Activated T-cell treated with anti-CD3 and anti-CD28 coated beads, Interleukin-2, amount 50 U/mL, for 4 hours (primary cell): ENCODE results near the gene SLC9A9. TPM values are rescaled to one million over a fixed set of nuclear protein-coding genes. Genes with fewer than 3 reads are reported as not detected.
"Not testable (repeated sequence)": the region's sequence is repeated elsewhere in the genome, so short reads cannot be mapped to it uniquely, and the experiment has no call there.

ENCODE experiments used
- ATAC-seq, 2 donors: fragments of 200-7000 bp; cut with Tn5 transposase; one replicate each; pipeline ENCODE4 v1.10.0; 2021
- DNase-seq: peaks from one replicate; pipeline ENCODE4 v3.0.0-alpha.2; 2020
- H3K27me3 Mint-ChIP-seq: one replicate; pipeline ENCODE4 v1.8.0; 2021; ENCODE audit warnings: low read depth, mixed read lengths
- H3K36me3 Mint-ChIP-seq: one replicate; pipeline ENCODE4 v1.8.0; 2022; ENCODE audit warnings: mixed read lengths; ENCODE audit not compliant: insufficient read depth
- H3K4me1 Mint-ChIP-seq: one replicate; pipeline ENCODE4 v1.8.0; 2021; ENCODE audit warnings: low read depth, mixed read lengths
- H3K4me3 Mint-ChIP-seq: one replicate; pipeline ENCODE4 v1.8.0; 2021; ENCODE audit warnings: mild to moderate bottlenecking, moderate library complexity, mixed read lengths
- H3K9me3 Mint-ChIP-seq: one replicate; pipeline ENCODE4 v1.8.0; 2021; ENCODE audit warnings: mixed read lengths
- total RNA-seq, 3 donors: library from RNA; stranded (reverse); gene quantifications; one replicate each; pipeline ENCODE4 v1.2.1, GENCODE V29; 2021

SLC9A9 gene
- under 1 TPM; 0.56 to 0.98 (median 0.87) TPM for total RNA-seq

- DNase-seq: no peak
- H3K4me3 Mint-ChIP-seq: peak within 1 kb of the TSS; percentile 92
- no peaks in the 10 kb centered on the region for H3K9me3 Mint-ChIP-seq
- peak; percentile 95 to 97 for ATAC-seq
- H3K4me1 Mint-ChIP-seq: peaks cover 57% of the 10 kb centered on the region
- H3K27me3 Mint-ChIP-seq: no peaks in the 10 kb centered on the region
- peaks cover 2% of the 10 kb centered on the region for H3K36me3 Mint-ChIP-seq
Measured at GRCh38 chr3:143847787-143848631, at the start of gene SLC9A9. Gene SLC9A9 (minus strand): TSS chr3:143848468. CDS start chr3:143848322, 146 bp downstream.

GRCh38 chr3:143897576-143898295 is 49.5 kb upstream of the SLC9A9 start:
- DNase-seq (no peak), ATAC-seq (no peak)
- no peaks in the 10 kb centered on the region for H3K9me3 Mint-ChIP-seq
- H3K4me3 Mint-ChIP-seq: no peak overlapping the region
- no peaks in the 10 kb centered on the region for H3K36me3 Mint-ChIP-seq
- peaks cover 9% of the 10 kb centered on the region for H3K27me3 Mint-ChIP-seq
- H3K4me1 Mint-ChIP-seq: no peaks in the 10 kb centered on the region

- ATAC-seq (no peak), DNase-seq (no peak)
- H3K9me3 Mint-ChIP-seq: no peaks in the 10 kb centered on the region
- H3K27me3 Mint-ChIP-seq: peaks cover 19% of the 10 kb centered on the region
- H3K4me3 Mint-ChIP-seq: no peak overlapping the region
- H3K4me1 Mint-ChIP-seq: no peaks in the 10 kb centered on the region
- no peaks in the 10 kb centered on the region for H3K36me3 Mint-ChIP-seq
Measured at GRCh38 chr3:143896486-143896885, 48.2 kb upstream of the SLC9A9 start.

- Mint-ChIP-seq H3K4me3 (no peak overlapping the region), H3K36me3 (no peaks in the 10 kb centered on the region), H3K9me3 (no peaks in the 10 kb centered on the region), H3K27me3 (peaks cover 18% of the 10 kb centered on the region), H3K4me1 (no peaks in the 10 kb centered on the region)
- no peak for DNase-seq
- ATAC-seq: no peak
Measured at GRCh38 chr3:143895805-143896204, 47.5 kb upstream of the SLC9A9 start.

- no peaks in the 10 kb centered on the region for H3K4me1 Mint-ChIP-seq
- no peaks in the 10 kb centered on the region for H3K9me3 Mint-ChIP-seq
- DNase-seq (no peak), ATAC-seq (no peak)
- H3K36me3 Mint-ChIP-seq: no peaks in the 10 kb centered on the region
- H3K27me3 Mint-ChIP-seq: peaks cover 12% of the 10 kb centered on the region
- no peak overlapping the region for H3K4me3 Mint-ChIP-seq
Measured at GRCh38 chr3:143888846-143889245, 40.6 kb upstream of the SLC9A9 start.

- no peak for ATAC-seq
- H3K9me3 Mint-ChIP-seq: no peaks in the 10 kb centered on the region
- H3K4me3 Mint-ChIP-seq: no peak overlapping the region
- H3K27me3 Mint-ChIP-seq: peaks cover 12% of the 10 kb centered on the region
- H3K36me3 Mint-ChIP-seq: no peaks in the 10 kb centered on the region
- no peak for DNase-seq
- no peaks in the 10 kb centered on the region for H3K4me1 Mint-ChIP-seq
Measured at GRCh38 chr3:143888166-143888565, 39.9 kb upstream of the SLC9A9 start.

GRCh38 chr3:143885780-143886427 is 37.6 kb upstream of the SLC9A9 start:
- H3K9me3 Mint-ChIP-seq: no peaks in the 10 kb centered on the region
- no peaks in the 10 kb centered on the region for H3K27me3 Mint-ChIP-seq
- peak; percentile 7 for DNase-seq
- H3K4me3 Mint-ChIP-seq: no peak overlapping the region
- peak; percentile 83 to 87 for ATAC-seq
- no peaks in the 10 kb centered on the region for H3K4me1 Mint-ChIP-seq
- H3K36me3 Mint-ChIP-seq: no peaks in the 10 kb centered on the region

GRCh38 chr3:143884861-143885260 is 36.6 kb upstream of the SLC9A9 start:
- no peaks in the 10 kb centered on the region for H3K4me1 Mint-ChIP-seq
- H3K27me3 Mint-ChIP-seq: peaks cover 3% of the 10 kb centered on the region
- ATAC-seq: no peak
- H3K36me3 Mint-ChIP-seq: no peaks in the 10 kb centered on the region
- no peak for DNase-seq
- no peak overlapping the region for H3K4me3 Mint-ChIP-seq
- H3K9me3 Mint-ChIP-seq: no peaks in the 10 kb centered on the region

GRCh38 chr3:143883151-143883550 is 34.9 kb upstream of the SLC9A9 start:
- ATAC-seq (no peak), DNase-seq (no peak)
- Mint-ChIP-seq H3K4me3 (no peak overlapping the region), H3K36me3 (no peaks in the 10 kb centered on the region), H3K4me1 (no peaks in the 10 kb centered on the region), H3K27me3 (peaks cover 3% of the 10 kb centered on the region), H3K9me3 (no peaks in the 10 kb centered on the region)

- H3K9me3 Mint-ChIP-seq: no peaks in the 10 kb centered on the region
- no peaks in the 10 kb centered on the region for H3K36me3 Mint-ChIP-seq
- no peak for DNase-seq
- no peak for ATAC-seq
- H3K27me3 Mint-ChIP-seq: peaks cover 3% of the 10 kb centered on the region
- no peak overlapping the region for H3K4me3 Mint-ChIP-seq
- H3K4me1 Mint-ChIP-seq: peaks cover 3% of the 10 kb centered on the region
Measured at GRCh38 chr3:143881095-143881494, 32.8 kb upstream of the SLC9A9 start.

GRCh38 chr3:143875546-143875945 is 27.3 kb upstream of the SLC9A9 start:
- Mint-ChIP-seq H3K9me3 (no peaks in the 10 kb centered on the region), H3K4me3 (no peak overlapping the region), H3K27me3 (peaks cover 3% of the 10 kb centered on the region), H3K36me3 (no peaks in the 10 kb centered on the region), H3K4me1 (peaks cover 4% of the 10 kb centered on the region)
- no peak for ATAC-seq
- DNase-seq: no peak

GRCh38 chr3:143873553-143873952 is 25.3 kb upstream of the SLC9A9 start:
- H3K4me1 Mint-ChIP-seq, H3K9me3 Mint-ChIP-seq, ATAC-seq, H3K27me3 Mint-ChIP-seq, H3K4me3 Mint-ChIP-seq, H3K36me3 Mint-ChIP-seq, DNase-seq: not testable (repeated sequence)

GRCh38 chr3:143865302-143865701 is 17.0 kb upstream of the SLC9A9 start:
- no peak for DNase-seq

GRCh38 chr3:143859465-143860203 is 11.4 kb upstream of the SLC9A9 start:
- Mint-ChIP-seq H3K36me3 (no peaks in the 10 kb centered on the region), H3K27me3 (peaks cover 6% of the 10 kb centered on the region), H3K4me3 (no peak overlapping the region), H3K4me1 (peaks cover 14% of the 10 kb centered on the region), H3K9me3 (peaks cover 12% of the 10 kb centered on the region)
- ATAC-seq (no peak), DNase-seq (no peak)

More at GRCh38 chr3:143865302-143865701, 17.0 kb upstream of the SLC9A9 start:
- Mint-ChIP-seq H3K4me3 (no peak overlapping the region), H3K27me3 (peaks cover 9% of the 10 kb centered on the region), H3K36me3 (no peaks in the 10 kb centered on the region), H3K4me1 (no peaks in the 10 kb centered on the region), H3K9me3 (peaks cover 6% of the 10 kb centered on the region)
- ATAC-seq: no peak
